Activated T-cell treated with anti-CD3 and anti-CD28 coated beads for 4 hours (primary cell): ENCODE results near the gene TRERF1.

ENCODE experiments used
- DNase-seq: peaks from one replicate; pipeline ENCODE4 v3.0.0-alpha.2; 2020

TRERF1 gene

GRCh38 chr6:42301986-42302385, 149.7 kb downstream of the TRERF1 start:
- no peak for DNase-seq

- DNase-seq, result no peak
Observed at GRCh38 chr6:42300701-42301100, 151.0 kb downstream of the TRERF1 start.

- no peak for DNase-seq
Observed at GRCh38 chr6:42300185-42300584, 151.5 kb downstream of the TRERF1 start.

- DNase-seq, result no peak
Observed at GRCh38 chr6:42297661-42298060, 154.1 kb downstream of the TRERF1 start.

- DNase-seq, result no peak
Observed at GRCh38 chr6:42296614-42297013, 155.1 kb downstream of the TRERF1 start.

GRCh38 chr6:42295677-42296076, 156.0 kb downstream of the TRERF1 start:
- DNase-seq, result no peak

- no peak for DNase-seq
Observed at GRCh38 chr6:42295181-42295580, 156.5 kb downstream of the TRERF1 start.

GRCh38 chr6:42294759-42295158, 157.0 kb downstream of the TRERF1 start:
- DNase-seq, result no peak

GRCh38 chr6:42293386-42293977, 158.2 kb downstream of the TRERF1 start:
- DNase-seq, result no peak

- DNase-seq, result no peak
Observed at GRCh38 chr6:42292004-42292740, 159.6 kb downstream of the TRERF1 start.

GRCh38 chr6:42287756-42288155, 164.0 kb downstream of the TRERF1 start:
- DNase-seq, result no peak

GRCh38 chr6:42281570-42281969, 170.2 kb downstream of the TRERF1 start:
- no peak for DNase-seq

- no peak for DNase-seq
Observed at GRCh38 chr6:42280966-42281533, 170.7 kb downstream of the TRERF1 start.

GRCh38 chr6:42279966-42280629, 171.6 kb downstream of the TRERF1 start:
- DNase-seq, result no peak

GRCh38 chr6:42279144-42279781, 172.5 kb downstream of the TRERF1 start:
- DNase-seq, result no peak

- DNase-seq, result no peak
Observed at GRCh38 chr6:42278131-42278853, 173.4 kb downstream of the TRERF1 start.

GRCh38 chr6:42276034-42276890, 175.5 kb downstream of the TRERF1 start:
- DNase-seq, result no peak

GRCh38 chr6:42275376-42276033, 176.2 kb downstream of the TRERF1 start:
- DNase-seq, result no peak

- no peak for DNase-seq
Observed at GRCh38 chr6:42274898-42275297, 176.8 kb downstream of the TRERF1 start.

GRCh38 chr6:42271834-42272805, 179.6 kb downstream of the TRERF1 start:
- no peak for DNase-seq
